Smooth muscle cell (in vitro differentiated cells): Measurements from ENCODE around the gene SORCS2. TPM values are rescaled to one million over a fixed set of nuclear protein-coding genes. Genes with fewer than 3 reads are reported as not detected.

Experiments
- DNase-seq: peaks from one replicate; lab custom pipeline; 2025; ENCODE audit not compliant: unreplicated experiment; lab: John Stamatoyannopoulos, UW
- H2AFZ ChIP-seq: fragments of 200-600 bp; sonication (generic); 2 replicates; pipeline ENCODE4 v1.6.0; 2016; ENCODE audit warnings: antibody characterized with exemption, low read depth, mild to moderate bottlenecking
- H3F3A ChIP-seq: fragments of 200-600 bp; sonication (generic); 2 replicates; pipeline ENCODE4 v1.6.0; 2017; ENCODE audit warnings: antibody characterized with exemption, low read depth
- H3K27ac ChIP-seq: fragments of 200-600 bp; sonication (generic); 2 replicates; pipeline ENCODE4 v1.5.1; 2016; ENCODE audit warnings: low read depth, mild to moderate bottlenecking
- H3K27me3 ChIP-seq: fragments of 200-600 bp; sonication (generic); 2 replicates; pipeline ENCODE4 v1.6.1; 2016; ENCODE audit warnings: low read depth, mild to moderate bottlenecking
- H3K36me3 ChIP-seq: fragments of 200-600 bp; sonication (generic); 2 replicates; pipeline ENCODE4 v1.5.1; 2016; ENCODE audit warnings: low read depth
- H3K4me1 ChIP-seq: fragments of 200-600 bp; sonication (generic); 2 replicates; pipeline ENCODE4 v1.5.1; 2016; ENCODE audit warnings: low read depth
- H3K4me2 ChIP-seq: fragments of 200-600 bp; sonication (generic); 2 replicates; pipeline ENCODE4 v1.6.0; 2016; ENCODE audit warnings: mild to moderate bottlenecking
- H3K4me3 ChIP-seq: fragments of 200-600 bp; sonication (generic); 2 replicates; pipeline ENCODE4 v1.5.1; 2016; ENCODE audit warnings: mild to moderate bottlenecking
- H3K79me2 ChIP-seq: fragments of 200-600 bp; sonication (generic); 2 replicates; pipeline ENCODE4 v1.6.0; 2016; ENCODE audit warnings: low read depth, mild to moderate bottlenecking
- H3K9ac ChIP-seq: fragments of 200-600 bp; sonication (generic); 2 replicates; pipeline ENCODE4 v1.6.0; 2016; ENCODE audit warnings: low read depth
- H3K9me3 ChIP-seq: fragments of 200-600 bp; sonication (generic); replicated peaks from 2 replicates; pipeline ENCODE4 v1.5.1; 2016; ENCODE audit warnings: low read depth
- H4K20me1 ChIP-seq: fragments of 200-600 bp; sonication (generic); 2 replicates; pipeline ENCODE4 v1.6.0; 2016; ENCODE audit warnings: low read depth
- CTCF ChIP-seq: fragments of 200-600 bp; sonication (generic); IDR thresholded peaks from 2 replicates; pipeline ENCODE4 v1.5.1; 2017; ENCODE audit warnings: borderline replicate concordance, mild to moderate bottlenecking, antibody characterized with exemption; ENCODE audit not compliant: insufficient read depth, poor library complexity, severe bottlenecking
- WGBS: methylation state at CpG from one replicate; pipeline ENCODE4 v1.1.7; 2016; ENCODE audit warnings: low lambda C conversion rate; 5-methylcytosine and 5-hydroxymethylcytosine counted together
- polyA plus RNA-seq: library from polyadenylated mRNA; unstranded; fragments of >200 nt; fragmentation: Nextera tagmentation; extraction: Ambion mirVana; gene quantifications from 2 replicates; pipeline ENCODE4 v1.2.1, GENCODE V29; 2016
- total RNA-seq: library from RNA; depleted of rRNA; stranded (reverse); fragments of >200 nt; gene quantifications from 2 replicates; pipeline ENCODE4 v1.2.3, GENCODE V29; 2014

Gene SORCS2
- total and polyA plus RNA-seq, 2 experiments from 2014 or later = 5.2 to 9.3 TPM

GRCh38 chr4:7146059-7146785, 46.1 kb upstream of the SORCS2 start:
- Histone ChIP-seq H3K4me1 (no peaks in the 10 kb centered on the region), H3K27me3 (no peaks in the 10 kb centered on the region), H4K20me1 (no peaks in the 10 kb centered on the region), H3K79me2 (no peaks in the 10 kb centered on the region), H2AFZ (no peak overlapping the region), H3K27ac (no peak overlapping the region), H3K4me3 (no peak overlapping the region), H3K9me3 (no peaks in the 10 kb centered on the region), H3K9ac (no peak overlapping the region), H3K36me3 (no peaks in the 10 kb centered on the region), H3F3A (no peaks in the 10 kb centered on the region), H3K4me2 (no peak overlapping the region)
- DNase-seq = no peak
- WGBS = 87% methylated on average over 15 of the region's 15 CpGs
- no peak for TF ChIP-seq CTCF

GRCh38 chr4:7146786-7147115, 45.6 kb upstream of the SORCS2 start:
- Histone ChIP-seq H3K9ac (no peak overlapping the region), H3K27me3 (no peaks in the 10 kb centered on the region)
- WGBS = 86% methylated on average over 11 of the region's 11 CpGs

GRCh38 chr4:7147261-7147660, 45.1 kb upstream of the SORCS2 start:
- Histone ChIP-seq H3K9me3 (no peaks in the 10 kb centered on the region), H3K27ac (no peak overlapping the region), H3K9ac (no peak overlapping the region), H3F3A (no peaks in the 10 kb centered on the region), H3K79me2 (no peaks in the 10 kb centered on the region), H3K36me3 (no peaks in the 10 kb centered on the region), H2AFZ (no peak overlapping the region), H3K27me3 (no peaks in the 10 kb centered on the region), H3K4me2 (no peak overlapping the region), H3K4me1 (no peaks in the 10 kb centered on the region), H3K4me3 (no peak overlapping the region), H4K20me1 (no peaks in the 10 kb centered on the region)
- DNase-seq = no peak
- 96% methylated on average over 15 of the region's 15 CpGs for WGBS
- TF ChIP-seq CTCF = no peak

More at GRCh38 chr4:7146786-7147115, 45.6 kb upstream of the SORCS2 start:
- H3K9me3 ChIP-seq = no peaks in the 10 kb centered on the region
- H3F3A ChIP-seq = no peaks in the 10 kb centered on the region
- H3K27ac ChIP-seq = no peak overlapping the region
- no peak overlapping the region for H3K4me3 ChIP-seq
- no peak overlapping the region for H2AFZ ChIP-seq
- DNase-seq = no peak
- no peaks in the 10 kb centered on the region for H4K20me1 ChIP-seq
- H3K79me2 ChIP-seq = no peaks in the 10 kb centered on the region
- no peak overlapping the region for H3K4me2 ChIP-seq
- no peak for TF ChIP-seq CTCF
- H3K36me3 ChIP-seq = no peaks in the 10 kb centered on the region
- no peaks in the 10 kb centered on the region for H3K4me1 ChIP-seq
